GM12865 (cell line): ENCODE data around the gene FBN3.

Source experiments
- DNase-seq: peaks from one replicate; pipeline ENCODE4 v3.0.0; 2010; ENCODE audit warnings: low read depth
- H3K4me3 ChIP-seq: 2 replicates; pipeline ENCODE4 v1.5.1; 2011; ENCODE audit warnings: mild to moderate bottlenecking, low read depth, low read length, control low read depth
- TF ChIP-seq, protein P1 (sequence below): IDR thresholded peaks from 2 replicates; pipeline ENCODE4 v1.5.1; 2011; ENCODE audit warnings: low read length, control low read depth, low read depth, inconsistent platforms; ENCODE audit not compliant: insufficient read depth; ENCODE audit errors: missing control alignments

FBN3 gene

DNA sequence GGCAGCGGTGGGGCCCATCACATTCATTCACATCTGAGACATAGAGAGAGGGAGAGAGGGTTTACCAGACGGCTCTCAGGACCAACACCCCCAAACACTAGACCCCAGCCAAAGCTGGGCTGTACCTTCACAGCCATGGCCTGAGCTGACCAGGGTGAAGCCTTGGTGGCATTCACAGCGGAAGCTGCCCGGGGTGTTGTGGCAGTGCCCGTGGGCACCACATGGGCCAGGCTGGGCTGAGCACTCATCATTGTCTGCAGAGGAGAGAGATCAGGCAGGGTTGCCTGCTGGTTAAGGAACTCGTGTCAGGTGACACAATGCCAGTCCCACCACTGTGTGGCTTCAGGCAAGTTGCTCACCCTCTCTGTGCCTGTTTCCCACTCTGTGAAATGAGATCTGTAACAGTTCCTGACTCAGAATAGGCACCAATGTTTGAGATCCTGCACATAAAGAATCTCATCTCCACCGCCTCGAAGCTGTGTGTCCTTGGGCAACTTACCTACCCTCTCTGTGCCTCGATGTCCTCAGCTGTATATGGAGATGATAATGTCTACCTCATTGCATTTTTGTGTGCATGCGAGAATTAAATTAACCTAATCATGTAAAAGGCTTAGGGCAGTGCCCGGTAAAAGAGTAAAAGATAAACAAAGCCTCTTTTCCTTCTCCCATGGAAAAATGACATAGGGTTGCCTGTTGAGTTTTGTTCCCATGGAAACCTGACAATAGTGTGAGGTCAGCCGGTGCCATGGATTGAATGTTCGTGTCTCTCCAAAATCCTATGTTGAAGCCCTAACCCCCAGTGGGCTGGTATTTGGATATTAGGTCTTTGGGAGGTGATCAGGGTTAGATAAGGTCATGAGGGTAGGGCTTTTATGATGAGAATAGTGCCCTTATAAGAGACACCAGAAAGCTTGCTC lies 74.0 kb downstream of the FBN3 start:
- no peak overlapping the region for H3K4me3 ChIP-seq
- DNase-seq, result no peak
- TF ChIP-seq, protein P1, sequence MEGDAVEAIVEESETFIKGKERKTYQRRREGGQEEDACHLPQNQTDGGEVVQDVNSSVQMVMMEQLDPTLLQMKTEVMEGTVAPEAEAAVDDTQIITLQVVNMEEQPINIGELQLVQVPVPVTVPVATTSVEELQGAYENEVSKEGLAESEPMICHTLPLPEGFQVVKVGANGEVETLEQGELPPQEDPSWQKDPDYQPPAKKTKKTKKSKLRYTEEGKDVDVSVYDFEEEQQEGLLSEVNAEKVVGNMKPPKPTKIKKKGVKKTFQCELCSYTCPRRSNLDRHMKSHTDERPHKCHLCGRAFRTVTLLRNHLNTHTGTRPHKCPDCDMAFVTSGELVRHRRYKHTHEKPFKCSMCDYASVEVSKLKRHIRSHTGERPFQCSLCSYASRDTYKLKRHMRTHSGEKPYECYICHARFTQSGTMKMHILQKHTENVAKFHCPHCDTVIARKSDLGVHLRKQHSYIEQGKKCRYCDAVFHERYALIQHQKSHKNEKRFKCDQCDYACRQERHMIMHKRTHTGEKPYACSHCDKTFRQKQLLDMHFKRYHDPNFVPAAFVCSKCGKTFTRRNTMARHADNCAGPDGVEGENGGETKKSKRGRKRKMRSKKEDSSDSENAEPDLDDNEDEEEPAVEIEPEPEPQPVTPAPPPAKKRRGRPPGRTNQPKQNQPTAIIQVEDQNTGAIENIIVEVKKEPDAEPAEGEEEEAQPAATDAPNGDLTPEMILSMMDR, result no peak

DNA sequence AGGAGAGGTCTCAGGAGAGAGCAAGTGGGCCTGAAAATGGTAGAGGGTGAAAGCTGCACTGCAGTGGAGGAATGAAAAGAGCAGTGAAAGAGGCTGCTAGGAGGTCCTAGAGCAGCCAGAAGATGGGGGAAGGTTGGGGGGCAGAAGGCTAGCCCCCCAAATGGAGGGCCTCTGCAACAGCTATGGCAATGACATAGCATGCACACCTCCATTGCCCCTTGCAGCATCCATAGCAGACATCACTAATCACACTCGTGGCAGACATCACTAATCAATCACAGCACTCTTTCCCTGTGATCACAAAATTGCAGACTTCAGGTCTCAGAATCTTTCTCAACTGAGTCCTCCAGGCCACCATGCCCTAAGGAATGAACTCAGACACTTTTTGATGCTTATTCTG lies 74.9 kb downstream of the FBN3 start:
- TF ChIP-seq, protein P1, result no peak
- DNase-seq, result no peak
- H3K4me3 ChIP-seq, result no peak overlapping the region

DNA sequence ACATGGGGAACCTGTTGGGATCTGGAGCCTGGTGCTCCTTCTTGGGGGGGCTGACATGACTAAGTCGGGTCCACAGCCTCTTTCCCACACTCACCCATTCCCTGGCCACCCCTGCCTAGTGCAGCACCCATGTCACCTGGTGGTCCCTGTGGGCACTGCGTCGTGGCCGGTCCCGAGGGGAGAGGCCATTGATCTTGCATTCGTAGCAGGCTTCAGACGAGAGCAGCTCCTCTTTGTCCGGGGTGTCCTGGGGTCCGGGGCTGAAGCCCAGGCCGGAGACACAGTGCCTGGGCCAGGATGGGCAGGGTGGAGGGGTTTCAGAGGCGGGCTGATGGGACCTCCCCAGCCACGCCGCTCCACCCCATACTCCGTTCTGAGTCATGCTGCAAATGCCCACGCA lies 77.5 kb downstream of the FBN3 start:
- TF ChIP-seq, protein P1, result no peak
- no peak overlapping the region for H3K4me3 ChIP-seq
- no peak for DNase-seq

DNA sequence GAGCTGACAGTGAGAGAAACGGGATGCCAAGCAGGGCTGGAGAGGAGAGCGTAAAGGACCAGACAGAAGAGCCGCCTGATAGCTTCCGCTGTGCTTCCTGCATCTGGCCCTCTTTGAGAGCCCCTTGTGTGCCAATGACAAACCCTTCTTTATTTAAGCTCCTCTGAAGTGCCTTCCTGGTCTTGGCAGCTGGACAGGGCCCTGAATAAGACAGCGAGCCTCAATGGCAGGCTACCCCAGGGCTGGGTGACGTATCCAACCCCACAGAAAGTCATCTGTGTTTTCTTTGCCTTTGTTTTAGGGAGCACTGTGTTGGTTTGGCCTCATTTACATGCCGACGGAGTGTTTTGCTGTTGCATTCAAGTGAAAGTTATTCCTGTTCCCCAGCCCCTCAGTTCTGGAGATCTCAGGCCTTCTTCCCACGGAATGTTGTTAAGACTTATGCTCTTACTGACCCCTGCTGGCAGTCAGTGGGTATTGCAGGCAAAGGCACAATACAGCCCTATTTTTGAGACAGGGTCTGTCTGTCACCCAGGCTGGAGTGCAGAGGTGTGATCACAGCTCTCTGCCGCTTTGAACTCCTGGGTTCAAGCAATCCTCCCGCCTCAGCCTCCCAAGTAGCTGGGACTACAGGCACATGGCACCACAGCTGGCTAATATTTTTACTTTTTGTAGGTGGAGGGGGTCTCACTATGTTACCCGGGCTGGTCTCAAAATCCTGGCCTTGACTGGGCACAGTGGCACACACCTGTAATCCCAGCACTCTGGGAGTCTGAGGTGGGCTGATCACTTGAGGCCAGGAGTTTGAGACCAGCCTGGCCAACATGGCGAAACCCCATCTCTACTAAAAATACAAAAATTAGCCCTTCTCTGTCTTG lies 80.1 kb downstream of the FBN3 start:
- no peak overlapping the region for H3K4me3 ChIP-seq
- peak; percentile 56 for DNase-seq
- TF ChIP-seq, protein P1, result peak; percentile 72

DNA sequence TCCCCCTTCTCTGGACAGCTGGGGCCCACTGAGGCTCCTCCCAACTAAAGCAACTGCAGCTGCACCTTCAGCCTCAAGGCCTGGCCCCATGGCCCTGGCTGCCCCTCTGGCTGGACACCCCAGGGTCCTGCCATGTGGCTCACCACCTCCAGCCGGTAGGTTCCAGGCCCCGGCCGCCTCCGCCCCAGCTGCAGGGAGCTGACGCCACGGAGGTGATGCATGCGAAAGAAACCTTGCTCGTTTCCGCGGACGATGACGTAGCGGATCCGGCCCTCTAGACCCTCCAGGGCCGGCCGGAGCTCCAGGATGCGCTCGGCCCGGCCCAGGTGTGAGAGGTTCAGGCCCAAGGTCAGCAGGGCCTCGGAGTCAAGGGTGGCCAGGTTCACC lies 83.5 kb downstream of the FBN3 start:
- no peak for DNase-seq
- H3K4me3 ChIP-seq, result no peak overlapping the region
- TF ChIP-seq, protein P1, result no peak

DNA sequence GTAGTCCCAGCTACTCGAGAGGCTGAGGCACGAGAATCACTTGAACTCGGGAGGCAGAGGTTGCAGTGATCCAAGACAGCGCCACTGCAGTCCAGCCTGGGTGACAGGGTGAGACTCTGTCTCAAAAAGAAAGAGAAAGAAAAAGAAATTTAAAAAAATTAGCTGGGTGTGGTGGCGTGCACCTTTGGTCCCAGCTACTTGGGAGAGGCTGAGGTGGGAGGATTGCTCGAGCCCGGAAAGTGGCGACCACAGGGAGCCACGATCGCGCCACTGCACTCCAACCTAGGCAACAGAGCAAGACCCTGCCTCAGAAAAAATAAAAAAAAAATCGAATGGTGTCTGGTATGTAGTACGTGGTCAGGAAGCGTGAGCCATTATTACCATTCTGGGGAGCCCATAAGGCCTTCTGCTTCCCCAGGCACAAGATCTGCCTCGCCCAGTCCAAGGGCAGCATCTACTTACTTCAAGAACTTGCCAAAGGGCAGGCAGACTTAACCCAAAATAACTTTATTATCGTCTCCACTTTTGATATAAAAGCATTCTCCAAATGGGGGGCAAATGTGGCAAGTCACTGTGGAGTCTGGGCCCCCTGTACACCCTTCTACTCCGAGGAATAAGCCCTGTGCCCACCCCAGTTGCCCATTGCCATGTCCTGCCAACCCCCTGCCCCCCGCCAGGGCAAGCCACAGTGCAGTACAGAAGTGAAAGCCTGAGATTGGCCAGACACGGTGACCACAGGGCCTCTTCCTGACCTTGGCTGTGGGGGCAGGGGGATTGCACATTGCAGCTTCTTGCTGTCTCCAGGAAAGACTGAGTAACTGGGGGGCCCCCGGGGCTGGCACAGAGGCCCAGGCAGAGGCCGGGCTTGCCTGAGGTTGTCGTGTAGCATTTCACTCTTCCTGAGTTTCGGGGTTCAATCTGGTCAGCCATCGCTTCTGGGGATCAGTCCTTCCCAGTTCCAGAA lies 84.2 kb downstream of the FBN3 start:
- TF ChIP-seq, protein P1, result no peak
- H3K4me3 ChIP-seq, result no peak overlapping the region
- peak; percentile 48 for DNase-seq
